Fibroblast of mammary gland (primary cell): ENCODE data around the gene GANAB.
"Not testable (repeated sequence)": the region's sequence is repeated elsewhere in the genome, so short reads cannot be mapped to it uniquely, and the experiment has no call there.

ENCODE experiments used
- DNase-seq: peaks from one replicate; pipeline ENCODE4 v3.0.0-alpha.2; 2010; ENCODE audit warnings: low read depth
- H3K4me3 ChIP-seq: 2 replicates; pipeline ENCODE4 v1.5.1; 2011; ENCODE audit warnings: low read depth, mild to moderate bottlenecking, low read length, moderate library complexity; ENCODE audit not compliant: control insufficient read depth
- CTCF ChIP-seq: conservative IDR thresholded peaks from 2 replicates; pipeline ENCODE4 v1.5.1; 2011; ENCODE audit warnings: low read depth, low read length, inconsistent platforms; ENCODE audit not compliant: control insufficient read depth, insufficient read depth

The GANAB gene

GRCh38 chr11:62645946-62646824 lies at the start of gene GANAB:
TSS of gene GANAB (minus strand) at chr11:62646613. CDS start at chr11:62646599, 14 bp downstream.
- peak within 1 kb of the TSS; percentile 82 for H3K4me3 ChIP-seq
- TF ChIP-seq CTCF = no peak
- DNase-seq = peak; percentile 96

GRCh38 chr11:62694455-62695167 lies 48.2 kb upstream of the GANAB start:
- peak; percentile 92 for DNase-seq
- peak; percentile 93 for TF ChIP-seq CTCF
- no peak overlapping the region for H3K4me3 ChIP-seq

- not testable (repeated sequence) for DNase-seq, H3K4me3 ChIP-seq
These were observed 47.2 kb upstream of the GANAB start for GRCh38 chr11:62693624-62694023.

GRCh38 chr11:62689421-62690183 lies 43.2 kb upstream of the GANAB start, which contains the start of gene LRRN4CL:
TSS of gene LRRN4CL (minus strand) at chr11:62689530. CDS start at chr11:62688508, 1,022 bp downstream.
- peak; percentile 97 for DNase-seq
- peak within 1 kb of the TSS; percentile 45 for H3K4me3 ChIP-seq
- no peak for TF ChIP-seq CTCF

- no peak for TF ChIP-seq CTCF
- peak overlapping the region; percentile 45 for H3K4me3 ChIP-seq
- DNase-seq = peak; percentile 30
These were observed 42.1 kb upstream of the GANAB start for GRCh38 chr11:62688491-62688890.

- DNase-seq = no peak
- H3K4me3 ChIP-seq = peak overlapping the region; percentile 45
- no peak for TF ChIP-seq CTCF
These were observed 41.3 kb upstream of the GANAB start for GRCh38 chr11:62687508-62688396.
